Measurements from ENCODE around the gene NCF2.

NCF2 gene

DNA sequence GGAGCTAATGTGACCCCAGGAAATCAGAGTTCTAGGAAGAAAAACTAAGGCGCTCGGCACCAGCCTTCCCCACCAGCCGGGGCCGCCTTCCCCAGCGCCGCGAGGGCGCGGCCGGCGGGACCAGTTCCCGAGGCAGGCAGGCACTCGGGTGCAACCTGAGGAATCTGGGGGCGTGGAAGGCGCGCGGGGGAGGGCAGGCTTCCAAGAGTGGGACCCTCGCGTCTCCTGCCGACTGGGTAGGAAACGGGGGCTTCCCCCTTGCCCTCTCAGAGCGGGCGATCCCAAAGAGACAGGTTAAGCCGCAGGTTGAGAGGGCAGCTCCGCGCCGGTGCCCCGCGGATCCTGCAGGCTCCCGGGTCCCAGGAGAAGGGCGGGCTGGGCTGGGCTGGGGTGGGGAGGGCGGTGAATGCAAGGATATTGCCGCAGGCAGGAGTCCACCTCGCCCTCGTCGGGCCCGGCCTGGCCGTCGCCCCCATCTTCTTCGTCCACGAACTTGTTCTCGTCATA lies 44.9 kb upstream of the NCF2 start:
- CTCF ChIA-PET, result interaction anchor here (1.5 to 2.3 kb wide), 2 partner anchors 20 to 281 kb away, joined by 10 to 18 read pairs; no protein-coding TSS in a partner anchor
- H3K4me3 ChIP-seq (ENCODE audit: low read depth, low read length), result peak overlapping the region; percentile 84
- TF ChIP-seq, protein P1, sequence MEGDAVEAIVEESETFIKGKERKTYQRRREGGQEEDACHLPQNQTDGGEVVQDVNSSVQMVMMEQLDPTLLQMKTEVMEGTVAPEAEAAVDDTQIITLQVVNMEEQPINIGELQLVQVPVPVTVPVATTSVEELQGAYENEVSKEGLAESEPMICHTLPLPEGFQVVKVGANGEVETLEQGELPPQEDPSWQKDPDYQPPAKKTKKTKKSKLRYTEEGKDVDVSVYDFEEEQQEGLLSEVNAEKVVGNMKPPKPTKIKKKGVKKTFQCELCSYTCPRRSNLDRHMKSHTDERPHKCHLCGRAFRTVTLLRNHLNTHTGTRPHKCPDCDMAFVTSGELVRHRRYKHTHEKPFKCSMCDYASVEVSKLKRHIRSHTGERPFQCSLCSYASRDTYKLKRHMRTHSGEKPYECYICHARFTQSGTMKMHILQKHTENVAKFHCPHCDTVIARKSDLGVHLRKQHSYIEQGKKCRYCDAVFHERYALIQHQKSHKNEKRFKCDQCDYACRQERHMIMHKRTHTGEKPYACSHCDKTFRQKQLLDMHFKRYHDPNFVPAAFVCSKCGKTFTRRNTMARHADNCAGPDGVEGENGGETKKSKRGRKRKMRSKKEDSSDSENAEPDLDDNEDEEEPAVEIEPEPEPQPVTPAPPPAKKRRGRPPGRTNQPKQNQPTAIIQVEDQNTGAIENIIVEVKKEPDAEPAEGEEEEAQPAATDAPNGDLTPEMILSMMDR (IDR thresholded peaks at IDR 0.05; ENCODE audit: insufficient read depth, low read length, missing control alignments), result no peak
- no peak for DNase-seq (ENCODE audit: low read depth, low spot score)
- POLR2A ChIA-PET, result interaction anchor here (1.3 kb wide), 1 partner anchor 9 kb away, joined by 3 read pairs; no protein-coding TSS in a partner anchor

DNA sequence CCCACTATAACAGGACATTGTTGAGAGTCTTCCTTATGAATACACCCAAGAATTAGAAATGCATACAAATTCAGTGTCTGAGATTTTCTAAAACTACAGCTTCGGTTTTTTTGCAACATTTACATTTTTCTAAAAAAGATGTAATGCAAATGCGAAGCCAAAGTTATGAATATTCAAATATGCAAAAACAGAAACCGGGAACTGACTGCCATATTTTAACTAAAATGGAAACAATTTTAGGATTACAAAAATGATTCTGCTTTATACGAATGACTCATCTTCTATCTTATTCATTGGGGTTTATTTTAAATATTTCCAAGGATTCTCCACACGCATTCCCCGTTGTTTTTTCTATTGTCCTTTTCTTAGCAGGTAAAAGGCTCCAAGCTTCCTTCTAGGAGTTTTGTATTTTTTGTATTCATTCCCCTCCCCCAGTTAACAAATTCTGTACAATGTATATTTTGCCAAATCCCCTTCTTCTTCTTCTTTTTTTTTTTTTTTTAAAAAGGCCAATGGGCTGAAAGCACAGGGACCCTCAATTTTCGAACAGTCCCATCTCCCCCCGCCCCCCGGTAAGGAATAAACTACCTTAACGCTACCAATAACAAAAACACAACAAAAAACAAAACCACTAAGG lies 44.3 kb upstream of the NCF2 start:
- ChIA-PET CTCF (interaction anchor here (0.9 to 2.3 kb wide), 8 partner anchors 9 to 297 kb away, joined by 3 to 18 read pairs (median 4); no protein-coding TSS in a partner anchor), POLR2A (interaction anchor here (1.3 kb wide), 1 partner anchor 9 kb away, joined by 3 read pairs; no protein-coding TSS in a partner anchor)
- H3K4me3 ChIP-seq (ENCODE audit: low read depth, low read length), result peak overlapping the region; percentile 84
- DNase-seq (ENCODE audit: low read depth, low spot score), result no peak
- TF ChIP-seq, protein P1 (IDR thresholded peaks at IDR 0.05; ENCODE audit: insufficient read depth, low read length, missing control alignments), result no peak

DNA sequence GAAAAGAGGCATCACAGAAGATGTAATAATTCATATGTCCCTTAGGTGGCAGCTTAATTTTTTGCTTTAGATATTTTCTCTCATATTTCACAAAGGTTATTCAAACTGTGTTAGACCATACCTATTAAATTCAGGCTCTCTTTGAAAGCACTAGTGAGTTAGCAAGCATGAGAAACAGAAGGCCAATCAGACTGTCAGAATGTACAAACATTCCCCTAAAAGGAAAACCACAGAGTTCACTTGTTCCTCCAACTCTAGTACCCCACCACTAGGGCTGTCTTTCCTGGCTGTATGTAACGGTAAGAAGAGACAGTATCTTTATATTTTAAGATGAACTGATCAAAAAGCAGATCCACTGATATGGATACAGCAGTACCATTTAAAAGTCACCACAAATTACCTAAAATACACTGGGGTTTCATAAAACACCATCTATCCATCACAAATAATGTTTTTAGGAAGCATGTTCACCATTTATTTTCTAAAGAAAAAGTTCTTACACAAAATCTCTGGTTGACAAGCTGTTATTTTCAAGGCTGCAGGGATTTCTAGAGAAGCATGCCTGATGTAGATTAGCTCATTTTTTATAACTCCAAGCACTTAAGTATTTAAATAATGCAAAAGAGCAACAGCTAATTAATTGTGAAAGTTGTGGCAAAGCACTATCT lies 43.6 kb upstream of the NCF2 start:
- TF ChIP-seq, protein P1 (IDR thresholded peaks at IDR 0.05; ENCODE audit: insufficient read depth, low read length, missing control alignments), result peak; percentile 47
- H3K4me3 ChIP-seq (ENCODE audit: low read depth, low read length), result peak overlapping the region; percentile 84
- POLR2A ChIA-PET, result interaction anchor here (0.7 to 1.3 kb wide), 2 partner anchors 8 to 25 kb away, joined by 3 read pairs; no protein-coding TSS in a partner anchor
- DNase-seq (ENCODE audit: low read depth, low spot score), result peak; percentile 83
- CTCF ChIA-PET, result interaction anchor here (0.9 to 2.8 kb wide), 11 partner anchors 9 to 298 kb away, joined by 3 to 18 read pairs (median 4); no protein-coding TSS in a partner anchor

DNA sequence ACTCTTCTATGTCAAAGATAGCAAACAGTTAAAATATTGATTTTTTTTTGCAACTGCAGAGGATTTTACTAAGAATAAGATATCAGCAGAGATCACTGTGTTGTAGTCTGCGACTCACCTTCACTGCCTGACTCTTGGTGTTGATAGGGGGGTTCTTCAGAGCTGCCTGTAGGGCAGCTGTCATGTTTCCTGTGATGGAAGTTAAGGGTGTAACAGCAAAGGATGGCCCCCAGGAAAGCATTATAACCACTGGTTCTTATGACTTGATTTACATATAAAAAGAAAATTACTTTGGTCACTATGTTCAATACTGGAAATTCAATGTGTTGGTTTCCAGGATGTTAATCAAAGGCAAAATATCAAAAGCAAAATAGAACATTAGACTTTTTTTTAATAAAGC lies 42.7 kb upstream of the NCF2 start:
- TF ChIP-seq, protein P1 (IDR thresholded peaks at IDR 0.05; ENCODE audit: insufficient read depth, low read length, missing control alignments), result no peak
- POLR2A ChIA-PET, result interaction anchor here (0.7 to 1.4 kb wide), 2 partner anchors 24 to 283 kb away, joined by 3 to 4 read pairs; no protein-coding TSS in a partner anchor
- no peak for DNase-seq (ENCODE audit: low read depth, low spot score)
- H3K4me3 ChIP-seq (ENCODE audit: low read depth, low read length), result peak overlapping the region; percentile 84
- CTCF ChIA-PET, result interaction anchor here (1.1 to 2.8 kb wide), 7 partner anchors 10 to 283 kb away, joined by 4 to 18 read pairs (median 4); no protein-coding TSS in a partner anchor

DNA sequence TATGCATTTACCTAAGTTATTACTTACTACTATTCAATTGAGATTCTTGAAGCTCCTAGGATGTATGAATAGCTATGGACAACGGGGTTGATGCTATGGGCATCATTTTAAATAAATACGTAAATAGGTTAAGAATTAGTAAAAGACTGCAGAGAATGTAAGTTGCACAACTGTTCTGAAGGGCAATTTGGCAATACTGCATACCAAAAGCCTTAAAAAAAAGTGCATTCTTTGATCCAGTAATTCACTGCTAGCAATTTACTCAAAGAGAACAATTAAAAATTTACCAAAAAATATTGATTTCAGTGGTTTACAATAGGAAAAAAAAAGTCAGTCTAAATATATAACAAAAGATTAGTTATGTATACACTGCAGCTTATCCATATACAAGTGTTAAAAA lies 41.9 kb upstream of the NCF2 start:
- POLR2A ChIA-PET, result interaction anchor here (0.6 to 1.4 kb wide), 3 partner anchors 60 to 284 kb away, joined by 3 to 4 read pairs (median 4); no protein-coding TSS in a partner anchor
- TF ChIP-seq, protein P1 (IDR thresholded peaks at IDR 0.05; ENCODE audit: insufficient read depth, low read length, missing control alignments), result no peak
- no peak for DNase-seq (ENCODE audit: low read depth, low spot score)
- peak overlapping the region; percentile 84 for H3K4me3 ChIP-seq (ENCODE audit: low read depth, low read length)
- CTCF ChIA-PET, result interaction anchor here (1.1 to 2.8 kb wide), 4 partner anchors 9 to 284 kb away, joined by 4 to 9 read pairs (median 6); no protein-coding TSS in a partner anchor

Measured in AG04449 (cell line).